Colon (tissue), 2 donors: ENCODE results near the gene FBLN1.
"Not testable (repeated sequence)": the region's sequence is repeated elsewhere in the genome, so short reads cannot be mapped to it uniquely, and the experiment has no call there.

Experiments
- FAIRE-seq: peaks from 2 replicates; lab custom pipeline; 2012; peaks lifted over from hg19 to GRCh38; lab: Jason Lieb, UNC
- donor health status: control.
- donor health status: control.

FBLN1 gene

DNA sequence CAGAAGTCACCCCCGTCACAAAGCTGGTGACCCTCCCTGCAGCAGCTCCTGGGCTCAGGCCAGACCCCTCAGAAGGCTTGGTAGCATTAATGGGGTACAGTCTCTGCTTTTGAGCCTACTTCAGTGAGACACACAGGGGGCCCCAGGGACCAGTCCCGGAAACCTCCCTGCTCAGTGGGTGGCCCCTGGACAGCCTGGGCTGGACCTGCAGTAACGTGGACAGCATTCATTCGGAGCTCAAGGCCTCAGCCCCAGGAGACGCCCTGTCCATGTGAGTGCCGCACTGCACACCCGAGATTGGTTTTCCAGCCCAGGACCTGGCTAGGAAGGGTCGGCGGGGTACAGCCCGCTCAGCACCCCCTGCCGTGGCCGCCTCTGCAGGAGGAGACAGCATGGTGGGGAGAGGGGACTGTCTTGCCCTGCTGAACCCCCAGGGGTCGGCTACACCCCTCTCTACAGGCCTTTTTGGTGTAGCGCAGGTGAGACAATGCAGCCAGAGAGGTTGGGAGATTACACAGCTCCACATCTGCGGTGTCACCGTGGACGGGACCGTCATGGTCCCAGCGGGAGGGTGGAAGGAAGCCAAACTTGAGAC lies 83.4 kb downstream of the FBLN1 start:
- no peak for FAIRE-seq

DNA sequence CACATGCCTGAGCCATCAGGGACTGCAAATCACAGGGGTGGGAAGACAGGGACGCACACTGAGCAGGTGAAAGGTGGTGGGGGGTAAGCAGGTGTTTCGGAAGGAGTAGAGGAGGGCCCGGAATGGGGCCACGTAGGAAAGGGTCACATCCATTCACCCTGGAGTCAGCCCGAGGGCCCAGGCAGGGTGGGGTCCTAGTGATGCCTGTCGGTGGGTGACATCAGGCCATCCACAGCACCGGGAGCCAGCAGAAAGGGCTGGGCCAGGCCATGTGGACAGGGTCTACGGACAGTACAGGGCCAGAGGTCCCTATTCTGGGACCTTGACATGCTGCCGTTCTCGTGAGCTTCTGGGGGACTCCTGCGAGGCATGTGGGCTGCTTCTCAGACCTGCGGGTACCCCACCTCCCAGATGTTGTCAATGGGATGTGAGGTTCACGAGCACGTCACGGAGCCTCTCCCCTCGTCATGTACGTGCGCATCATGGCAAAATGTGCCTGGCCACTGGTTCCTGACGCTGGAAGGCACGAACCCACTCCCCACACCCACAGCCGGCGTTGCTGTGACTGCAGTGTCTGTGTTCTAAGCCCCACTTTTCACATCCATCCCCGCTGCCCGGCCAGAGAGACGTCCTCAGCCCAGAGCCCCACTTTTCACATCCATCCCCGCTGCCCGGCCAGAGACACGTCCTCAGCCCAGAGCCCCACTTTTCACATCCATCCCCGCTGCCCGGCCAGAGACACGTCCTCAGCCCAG lies 84.1 kb downstream of the FBLN1 start:
- FAIRE-seq: no peak

DNA sequence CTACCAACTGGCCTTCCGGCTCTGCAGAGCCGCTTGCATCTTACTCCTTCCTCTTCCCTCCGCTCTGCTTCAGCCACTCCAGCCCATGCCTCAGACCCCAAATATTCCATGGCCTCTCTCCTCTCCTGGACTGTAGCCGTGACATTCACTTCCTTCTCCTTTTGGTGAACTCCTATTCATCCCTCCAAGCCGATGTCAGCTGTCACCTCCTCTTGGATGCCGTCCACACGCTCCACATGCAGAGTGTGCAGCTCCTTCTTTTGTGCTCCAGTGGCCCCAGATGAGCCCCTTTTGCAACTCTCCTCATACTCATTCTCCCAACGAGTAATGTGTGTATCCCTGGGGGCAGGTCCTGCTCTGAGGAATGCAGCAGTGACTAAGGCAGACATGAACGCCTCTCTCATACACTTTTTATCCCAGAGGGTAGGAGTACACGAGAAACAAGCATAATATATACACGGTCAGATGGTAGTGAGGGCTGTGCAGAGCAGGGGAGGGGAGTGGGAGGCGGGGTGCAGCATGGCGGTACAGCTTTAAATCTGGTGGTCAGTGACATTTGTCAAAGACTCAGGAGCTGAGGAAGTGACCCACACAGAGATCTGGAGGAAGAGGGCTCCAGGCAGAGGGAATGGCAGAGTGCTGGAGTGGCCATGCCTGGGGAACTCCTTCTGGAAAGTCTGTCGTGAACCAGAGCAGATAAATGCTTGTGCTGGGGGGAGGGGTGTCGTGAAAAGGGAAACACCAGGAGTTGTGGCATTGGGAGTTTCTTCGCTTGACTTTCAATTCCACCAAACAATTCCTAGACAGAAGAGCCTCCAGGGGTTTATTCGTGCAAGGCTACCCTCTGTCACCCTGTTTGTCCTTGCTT lies 85.2 kb downstream of the FBLN1 start:
- no peak for FAIRE-seq

DNA sequence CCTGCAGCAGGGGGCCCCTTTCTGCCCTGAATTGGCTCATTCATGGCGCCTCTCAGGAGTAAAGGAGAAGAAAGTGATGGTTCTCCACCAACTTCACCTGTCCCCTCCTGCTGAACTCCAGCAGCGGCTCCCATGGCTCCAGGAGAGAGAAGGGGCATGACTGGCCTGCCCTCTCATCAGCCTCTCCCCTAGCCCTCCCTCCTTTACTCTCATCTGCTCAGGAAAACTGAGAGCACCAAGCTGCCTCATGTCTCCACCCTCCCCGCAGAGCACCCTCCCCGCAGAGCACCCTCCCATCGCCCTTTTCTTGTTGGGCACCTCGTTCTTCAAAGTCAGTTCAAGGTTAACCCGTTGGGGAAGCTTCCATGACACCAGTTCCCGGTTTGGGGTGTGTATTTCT lies 86.9 kb downstream of the FBLN1 start:
- FAIRE-seq: no peak

DNA sequence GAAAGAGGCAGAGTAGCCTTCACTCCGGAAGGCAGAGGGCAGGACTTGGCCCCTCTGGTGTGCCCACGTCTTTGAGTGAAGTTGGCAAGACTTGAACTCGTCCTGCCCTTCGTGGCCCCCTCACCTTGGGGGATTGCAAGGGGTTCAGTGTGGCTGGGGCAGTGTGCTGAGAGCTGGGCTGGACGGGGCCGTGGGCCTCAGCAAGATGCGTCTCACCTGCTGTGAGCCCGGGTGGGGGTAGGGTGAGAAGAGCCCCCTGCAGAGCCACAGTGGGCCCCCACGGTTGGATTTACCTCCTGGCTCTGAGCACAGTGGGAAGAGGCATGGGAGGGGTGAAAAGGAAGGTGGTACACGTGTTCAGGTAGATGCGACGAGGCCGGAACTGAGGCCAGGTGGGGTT lies 87.6 kb downstream of the FBLN1 start:
- no peak for FAIRE-seq

DNA sequence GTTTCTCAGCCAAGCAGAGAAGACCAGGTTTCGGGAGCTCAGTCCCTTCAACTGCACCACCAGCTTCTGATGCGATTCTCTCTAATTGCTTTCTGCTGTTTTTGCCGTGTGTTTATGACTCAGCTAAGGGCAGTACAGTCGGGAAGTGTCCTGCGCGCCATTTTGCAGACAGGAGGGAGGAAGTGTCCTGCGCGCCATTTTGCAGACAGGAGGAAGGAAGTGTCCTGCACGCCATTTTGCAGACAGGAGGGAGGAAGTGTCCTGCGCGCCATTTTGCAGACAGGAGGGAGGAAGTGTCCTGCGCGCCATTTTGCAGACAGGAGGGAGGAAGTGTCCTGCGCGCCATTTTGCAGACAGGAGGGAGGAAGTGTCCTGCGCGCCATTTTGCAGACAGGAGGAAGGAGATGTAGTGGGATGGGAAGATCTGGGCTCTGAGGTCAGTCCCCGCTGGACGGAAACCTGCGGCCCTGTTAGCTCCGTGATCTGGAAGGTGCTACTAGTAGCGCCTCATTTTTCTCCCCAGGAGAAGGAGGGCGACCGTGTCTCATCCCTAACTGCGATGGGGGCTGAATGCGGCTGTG lies 89.0 kb downstream of the FBLN1 start:
- FAIRE-seq: not testable (repeated sequence)

DNA sequence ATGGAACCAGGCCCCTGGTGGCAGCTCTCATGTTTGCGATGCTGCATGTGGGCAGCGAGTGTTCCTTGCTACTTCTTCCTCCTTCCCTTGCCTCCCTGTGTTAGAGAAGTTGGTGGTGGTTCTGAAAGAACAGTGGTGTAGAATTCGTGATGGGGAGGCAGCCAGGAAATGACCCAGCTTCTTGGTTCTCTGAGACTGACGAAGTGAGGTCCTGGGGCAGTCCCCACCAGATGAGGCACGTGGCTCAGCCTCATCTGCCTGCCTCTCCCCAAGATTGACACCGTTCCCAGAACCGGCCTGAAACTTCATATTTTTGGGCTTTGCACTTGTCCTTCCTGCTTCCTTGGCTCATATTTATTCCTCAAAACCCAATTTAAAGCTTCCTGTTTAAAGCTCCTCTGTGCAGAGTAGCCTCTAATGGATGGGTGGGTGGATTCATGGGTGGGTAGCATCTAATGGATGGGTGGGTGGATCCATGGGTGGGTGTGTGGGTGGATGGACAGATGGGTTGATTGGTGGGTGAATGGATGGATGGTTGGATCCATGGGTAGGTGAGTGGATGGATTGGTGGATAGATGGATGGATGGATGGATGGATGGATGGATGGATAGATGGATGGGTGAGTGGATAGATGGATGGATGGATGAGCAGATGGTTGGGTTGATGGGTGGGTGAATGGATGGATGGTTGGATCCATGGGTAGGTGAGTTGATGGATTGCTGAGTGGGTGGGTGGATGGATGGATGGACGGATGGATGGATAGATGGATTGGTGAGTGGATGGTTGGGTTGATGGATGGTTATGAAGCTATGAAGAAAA lies 91.6 kb downstream of the FBLN1 start:
- FAIRE-seq: no peak

DNA sequence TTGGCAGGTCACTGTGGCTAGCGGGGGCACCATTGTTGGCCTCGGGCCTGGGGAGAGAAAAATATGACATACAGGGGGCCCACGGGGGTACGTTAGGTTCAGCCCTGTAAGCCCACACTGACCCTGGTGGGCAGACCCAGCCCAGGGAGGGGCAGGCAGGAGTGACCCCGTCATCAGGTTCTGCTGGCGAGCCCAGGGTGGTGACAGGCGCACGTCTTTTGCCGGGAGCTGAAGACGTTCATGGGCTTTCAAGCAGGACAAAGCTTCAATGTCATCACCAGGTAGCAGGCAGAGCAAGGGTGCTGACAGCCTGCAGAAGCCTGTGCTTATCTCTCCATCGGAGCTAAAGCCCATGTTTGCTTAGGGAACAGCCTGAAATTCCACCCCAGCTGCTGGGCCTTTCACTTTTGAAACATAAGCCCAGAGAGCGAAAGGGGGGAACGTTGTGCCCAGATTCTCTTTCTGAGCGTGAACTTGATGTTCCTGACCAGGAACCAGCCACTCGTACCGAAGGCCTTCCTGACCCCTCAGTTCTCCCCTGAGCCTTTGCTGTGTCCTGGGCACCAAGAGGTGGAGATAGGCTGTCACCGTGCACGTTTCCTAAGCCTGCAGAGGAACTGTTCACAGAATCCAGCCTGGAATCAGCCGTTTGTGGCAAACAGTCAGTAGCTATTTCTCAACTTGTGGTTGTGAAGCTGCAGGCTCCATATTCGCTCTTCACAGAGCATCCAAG lies 94.9 kb downstream of the FBLN1 start:
- no peak for FAIRE-seq

DNA sequence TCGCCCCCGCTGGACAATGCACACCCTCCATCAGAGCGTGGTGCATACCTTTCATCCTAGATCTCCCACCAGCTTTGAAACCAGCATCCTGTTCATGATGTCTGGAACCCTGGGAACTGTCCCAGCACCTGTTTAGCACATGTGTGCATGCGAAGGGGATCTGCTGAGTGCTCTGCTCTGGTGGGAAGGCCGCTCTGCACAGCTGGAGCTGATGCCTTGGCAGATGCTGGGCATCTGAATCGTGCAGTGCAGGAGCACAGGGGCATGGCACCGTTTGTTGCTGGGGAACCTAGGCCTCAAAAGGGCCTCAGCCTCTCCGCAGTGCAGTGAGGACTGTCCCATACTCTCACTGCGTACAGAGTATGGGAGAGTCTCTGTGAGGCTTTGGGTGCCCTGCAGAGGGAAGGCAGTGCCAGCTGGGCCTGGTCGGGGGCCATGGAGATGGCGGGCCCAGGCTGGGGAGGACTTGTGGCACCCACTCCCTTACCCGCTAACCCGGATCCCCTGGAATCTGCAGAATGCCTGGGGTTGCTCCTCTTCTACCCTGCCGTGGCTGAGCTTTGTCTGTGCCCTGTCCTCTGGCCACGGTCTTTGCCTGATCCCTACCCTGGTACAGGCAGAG lies 96.0 kb downstream of the FBLN1 start:
- FAIRE-seq: no peak

DNA sequence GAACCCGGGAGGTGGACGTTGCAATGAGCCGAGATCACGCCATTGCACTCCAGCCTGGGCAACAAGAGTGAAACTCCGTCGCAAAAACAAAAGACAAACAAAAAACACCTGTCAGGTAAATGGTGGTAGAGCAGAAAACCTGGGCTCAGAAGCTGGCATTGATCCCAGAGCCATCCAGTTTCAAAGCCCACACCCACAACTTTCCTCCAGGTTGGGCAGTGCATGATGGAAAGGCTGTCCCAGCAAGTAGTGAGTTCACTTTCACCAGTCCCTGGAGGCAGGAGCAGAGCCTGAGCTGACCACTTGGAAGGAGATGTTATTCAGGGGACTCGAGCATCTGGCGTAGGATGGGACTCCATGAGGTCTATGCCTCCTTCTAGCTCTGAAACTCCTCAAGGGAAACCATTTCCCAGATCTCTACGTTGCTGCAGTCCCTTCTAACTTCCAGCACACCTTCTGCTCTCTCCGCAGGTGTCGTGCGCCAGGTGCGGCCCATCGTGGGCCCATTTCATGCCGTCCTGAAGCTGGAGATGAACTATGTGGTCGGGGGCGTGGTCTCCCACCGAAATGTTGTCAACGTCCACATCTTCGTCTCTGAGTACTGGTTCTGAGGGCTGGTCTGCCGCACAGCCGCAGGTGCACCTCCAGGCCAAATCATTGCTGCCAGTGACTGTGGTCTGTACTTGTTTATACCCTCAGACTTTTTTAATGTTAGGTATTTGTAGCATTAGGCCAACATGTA lies 97.3 kb downstream of the FBLN1 start:
- no peak for FAIRE-seq

DNA sequence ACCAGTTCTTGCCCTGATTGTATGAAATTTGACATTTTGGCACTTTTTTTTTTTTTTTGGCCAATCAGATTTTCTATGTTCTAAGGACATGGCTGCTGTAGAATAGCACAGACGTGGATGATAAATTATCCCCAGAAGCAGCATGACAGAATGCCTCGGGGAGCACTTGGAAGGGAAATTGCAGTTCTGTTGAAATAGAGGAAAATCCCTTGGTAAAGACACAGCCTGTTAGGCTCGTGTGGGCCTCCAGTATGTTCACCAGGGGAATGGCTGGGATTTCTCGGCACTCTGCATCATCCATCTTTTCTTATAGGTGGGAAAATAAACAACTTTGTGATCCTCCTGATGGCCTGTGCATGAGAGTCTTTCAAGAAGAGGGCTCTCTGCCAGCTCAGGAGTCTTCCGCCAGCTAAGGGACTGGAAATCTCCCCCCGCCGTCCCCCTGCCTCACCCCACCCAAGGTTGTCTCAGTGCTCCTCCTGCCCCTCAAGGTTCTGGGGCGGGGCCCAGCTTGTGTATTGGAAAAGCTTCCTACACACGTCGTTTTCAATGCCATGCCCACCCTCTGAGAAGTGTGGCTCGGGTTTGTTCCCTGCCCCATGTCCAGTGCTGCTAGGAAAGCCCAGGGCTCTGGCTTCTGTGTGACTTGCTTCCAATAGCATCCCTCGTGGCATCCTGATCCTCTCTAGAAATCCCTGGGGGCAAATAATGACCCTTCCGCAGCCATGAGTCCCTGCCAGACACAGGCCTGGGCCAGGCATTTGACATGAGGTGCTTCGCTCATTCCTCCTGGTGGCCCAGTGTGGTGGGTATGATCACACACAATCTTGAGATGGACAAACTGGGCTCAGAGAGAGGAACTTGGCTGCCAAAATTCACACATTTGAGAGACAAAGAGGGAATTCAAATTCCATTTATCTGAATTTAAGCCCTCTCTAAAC lies 98.4 kb downstream of the FBLN1 start:
- FAIRE-seq: no peak

DNA sequence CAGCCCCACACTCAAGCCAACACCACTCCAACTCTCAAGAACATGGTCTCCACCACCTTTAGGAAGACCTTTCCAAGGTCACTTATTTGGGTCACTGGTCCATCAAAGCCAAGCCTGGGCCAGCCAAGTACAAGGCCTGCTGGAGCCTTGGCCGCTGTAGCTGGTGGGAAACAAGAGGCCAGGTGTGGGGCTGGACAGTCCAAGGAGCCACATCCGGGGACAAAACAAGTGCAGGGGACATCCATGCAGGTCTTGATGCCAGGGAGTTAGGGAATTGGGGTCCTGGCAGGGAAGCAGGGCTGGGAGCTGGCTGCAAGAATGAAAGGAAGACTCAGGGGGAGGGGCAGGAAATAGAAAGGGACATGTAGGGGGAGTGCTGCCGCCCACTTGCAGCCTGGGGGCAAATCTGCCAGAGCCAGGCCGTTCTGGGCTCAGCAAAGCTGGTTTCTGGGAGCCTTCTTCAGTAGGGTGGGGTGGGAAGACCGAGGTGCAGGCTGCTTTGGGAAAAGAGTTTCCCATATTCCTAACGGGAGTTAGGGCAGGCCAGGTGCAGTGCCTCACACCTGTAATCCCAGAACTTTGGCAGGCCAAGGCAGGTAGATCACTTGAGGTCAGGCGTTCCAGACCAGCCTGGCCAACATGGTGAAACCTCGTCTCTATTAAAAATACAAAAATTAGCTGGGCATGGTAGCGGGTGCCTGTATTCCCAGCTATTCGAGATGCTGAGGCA lies 99.5 kb downstream of the FBLN1 start:
- no peak for FAIRE-seq

DNA sequence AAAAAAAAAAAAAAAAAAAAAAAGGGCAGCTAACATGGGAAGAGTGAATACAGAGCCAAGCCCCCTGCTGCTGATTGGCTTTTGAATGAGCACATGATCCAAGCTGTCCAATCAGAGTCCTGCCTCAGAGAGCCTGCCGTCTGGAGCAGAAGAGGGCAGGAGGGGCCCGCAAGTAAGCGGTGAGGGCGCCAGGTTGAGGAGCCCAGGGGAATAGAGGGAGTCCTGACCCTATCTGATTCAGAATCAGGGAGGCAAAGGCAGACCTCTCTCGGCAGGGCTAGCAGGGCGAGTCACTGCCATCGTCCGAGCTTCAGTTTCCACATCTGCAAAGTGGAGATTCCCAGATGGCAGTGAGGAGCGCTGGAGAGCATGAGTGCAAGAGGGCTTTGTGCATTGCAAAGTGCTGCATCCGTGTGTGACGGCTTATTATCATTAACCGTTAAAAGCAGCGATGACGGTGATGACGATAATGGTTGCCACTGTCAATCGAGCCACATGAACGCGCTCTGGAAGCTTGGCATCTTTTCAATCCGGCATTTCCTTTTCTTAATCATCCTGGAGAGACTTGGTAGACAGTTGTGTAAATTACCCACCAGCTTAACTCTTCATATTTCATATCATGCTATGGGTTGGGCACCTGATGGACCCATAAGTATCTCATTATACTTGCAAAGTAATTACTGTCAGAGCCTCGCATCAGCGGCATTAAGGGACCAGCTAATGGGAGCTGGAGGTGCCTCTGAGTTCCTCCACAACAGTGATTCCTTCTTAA lies 100.3 kb downstream of the FBLN1 start:
- no peak for FAIRE-seq

DNA sequence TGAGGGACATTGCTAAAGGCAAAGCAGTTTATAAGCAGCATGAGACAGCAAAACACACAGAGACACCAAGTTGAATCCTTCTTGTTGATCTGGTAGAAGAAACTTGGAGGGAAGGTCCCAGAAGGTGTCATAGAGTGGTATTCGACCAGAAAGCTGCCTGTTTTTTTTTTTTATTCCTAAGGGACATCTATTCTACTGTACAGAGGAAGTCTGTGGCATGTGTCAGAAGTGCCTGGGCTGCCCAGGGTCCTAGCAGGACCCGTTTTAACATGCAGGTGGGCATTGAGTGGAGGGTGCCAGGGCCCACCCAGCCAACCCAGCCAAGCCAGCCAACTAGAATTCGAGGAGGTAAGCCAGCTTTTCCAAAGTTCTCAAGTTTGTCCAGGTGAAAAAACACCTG lies 100.9 kb downstream of the FBLN1 start:
- no peak for FAIRE-seq

DNA sequence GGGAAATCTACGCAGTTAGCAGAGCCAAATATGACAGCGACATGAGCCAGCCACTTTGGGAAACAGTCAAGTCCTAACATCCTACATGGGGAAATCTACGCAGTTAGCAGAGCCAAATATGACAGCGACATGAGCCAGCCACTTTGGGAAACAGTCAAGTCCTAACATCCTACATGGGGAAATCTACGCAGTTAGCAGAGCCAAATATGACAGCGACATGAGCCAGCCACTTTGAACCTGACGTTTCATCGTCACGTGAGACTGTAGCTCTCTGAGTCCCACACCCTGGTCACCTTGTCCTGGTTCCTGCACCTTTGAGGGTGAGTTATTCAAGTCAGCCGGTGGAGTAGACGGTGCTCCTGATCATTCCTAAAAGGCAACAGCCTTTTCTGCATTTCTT lies 105.4 kb downstream of the FBLN1 start:
- FAIRE-seq: not testable (repeated sequence)

DNA sequence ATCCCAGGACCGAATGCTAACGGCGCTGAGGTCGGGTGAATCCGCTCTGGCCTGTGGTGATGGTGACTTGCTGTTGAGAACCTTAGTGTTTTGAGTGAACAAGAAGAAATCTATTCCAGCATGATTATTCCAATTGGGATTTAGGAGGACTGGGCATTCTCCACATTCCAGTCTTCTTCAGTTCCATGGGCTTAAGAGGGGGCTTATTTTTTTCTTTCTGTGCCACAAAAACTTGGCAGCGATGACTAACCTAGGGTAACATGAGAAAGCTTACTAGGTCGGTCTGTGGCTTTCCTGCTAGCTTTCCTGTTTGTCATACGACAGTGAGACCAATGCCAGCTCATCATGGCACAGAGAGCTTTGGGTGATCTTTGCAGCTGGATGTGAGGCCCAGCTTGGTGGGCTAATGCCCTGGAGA lies 106.1 kb downstream of the FBLN1 start:
- no peak for FAIRE-seq

DNA sequence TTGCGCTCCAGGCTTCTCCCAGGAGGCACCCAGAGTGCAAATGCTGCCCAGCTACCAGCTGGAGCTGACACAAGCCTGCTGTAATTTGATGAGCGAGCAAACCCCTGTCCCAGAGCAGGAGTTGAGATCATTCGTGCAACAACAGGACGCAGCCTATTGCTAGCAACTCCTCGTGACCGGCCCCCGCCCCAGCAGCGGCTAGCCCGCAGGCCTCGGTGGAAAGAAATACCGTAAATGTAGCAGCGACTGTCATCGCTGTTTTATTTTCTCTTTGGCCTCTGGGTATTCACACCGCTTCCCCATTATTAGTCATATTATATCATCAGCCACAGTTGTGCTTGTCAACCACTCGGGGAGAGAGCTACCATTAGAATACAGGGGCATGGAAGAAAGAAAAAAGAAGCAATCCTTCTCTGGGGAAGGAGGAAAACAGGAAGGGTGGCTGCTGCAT lies 109.8 kb downstream of the FBLN1 start:
- FAIRE-seq: no peak
